ENCODE data around the gene LMO7. TPM values are rescaled to one million over a fixed set of nuclear protein-coding genes. Genes with fewer than 3 reads are reported as not detected.

The LMO7 gene
- total RNA-seq, 1 donor from 2014 or later: 39.2 TPM

GRCh38 chr13:75798353-75799255, 162.5 kb downstream of the LMO7 start:
- DNase-seq (ENCODE audit: low read depth in 2 of 2): peak in 1 of 2 donors; percentile 38

- DNase-seq (ENCODE audit: low read depth in 2 of 2): no peak
Measured at GRCh38 chr13:75800545-75800944, 164.4 kb downstream of the LMO7 start.

DNA sequence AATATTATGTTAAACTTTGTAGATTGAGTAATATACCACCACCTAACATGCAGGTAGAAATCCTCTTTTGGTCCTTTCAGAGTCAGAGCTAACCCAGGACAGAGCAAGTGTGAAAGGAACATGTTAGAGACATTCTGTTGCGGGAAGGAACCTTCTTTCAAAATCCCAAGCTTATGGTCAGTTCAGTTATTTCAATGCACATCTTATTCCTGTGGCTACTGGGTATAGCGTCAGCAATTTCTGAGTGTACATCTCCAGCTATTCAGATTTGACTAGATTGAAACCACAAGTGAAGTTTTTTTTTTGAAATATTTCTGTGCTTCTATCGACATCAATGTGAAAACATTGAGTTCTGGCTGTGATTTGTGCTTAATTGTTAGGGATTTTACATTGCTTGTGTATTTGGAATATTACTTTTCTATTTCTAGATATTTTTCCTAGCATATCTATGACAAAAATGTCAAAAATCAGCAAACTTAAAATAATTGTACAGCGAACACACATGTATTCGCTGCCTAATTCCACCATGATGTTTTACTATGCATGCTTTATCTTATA, 165.3 kb downstream of the LMO7 start:
- no peak for DNase-seq (ENCODE audit: low read depth in 2 of 2)

DNA sequence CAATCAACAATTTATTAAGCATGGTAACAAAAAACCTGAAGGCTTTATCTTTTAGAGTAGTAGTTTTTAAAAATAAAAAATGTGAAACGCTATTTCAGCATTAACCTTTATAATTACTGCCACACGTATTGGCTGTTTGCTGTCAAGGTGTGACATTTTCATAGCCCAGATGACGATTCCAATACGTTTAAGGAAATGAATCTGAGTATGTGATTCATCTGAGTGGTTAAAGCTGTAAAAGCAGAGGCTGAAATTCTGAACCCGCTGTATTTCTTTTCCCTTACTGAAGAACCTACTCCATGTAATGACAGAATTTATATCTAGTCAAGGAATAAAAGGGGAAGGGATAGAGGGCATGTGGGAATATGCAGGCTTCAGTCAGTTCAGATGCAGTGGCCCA, 166.0 kb downstream of the LMO7 start:
- no peak for DNase-seq (ENCODE audit: low read depth in 2 of 2)

DNA sequence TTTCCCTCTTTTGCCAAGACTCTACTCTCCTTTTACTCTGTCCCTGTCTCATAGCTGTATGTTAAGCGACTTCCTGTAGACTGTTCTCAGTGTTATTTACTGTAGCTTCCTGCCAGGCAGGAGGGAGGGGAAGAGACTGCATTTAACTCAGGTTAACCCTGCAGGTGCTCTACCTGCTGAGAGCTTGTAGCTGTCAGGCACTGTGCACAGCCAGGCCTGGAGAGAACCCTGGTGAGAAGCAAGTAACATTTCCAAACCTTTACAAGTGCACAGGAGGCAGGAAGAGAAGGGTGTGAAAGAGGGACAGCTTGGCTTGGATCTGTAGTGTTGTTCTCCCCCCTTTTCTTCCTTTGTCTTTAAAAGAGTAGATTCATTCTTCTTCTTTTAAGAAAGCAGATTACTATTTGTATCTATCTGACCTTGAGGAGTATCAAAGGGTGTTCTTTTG, 167.1 kb downstream of the LMO7 start:
- DNase-seq (ENCODE audit: low read depth in 2 of 2): peak in 1 of 2 donors; percentile 11

- DNase-seq (ENCODE audit: low read depth in 2 of 2): no peak
Measured at GRCh38 chr13:75804054-75804453, 167.9 kb downstream of the LMO7 start.

DNA sequence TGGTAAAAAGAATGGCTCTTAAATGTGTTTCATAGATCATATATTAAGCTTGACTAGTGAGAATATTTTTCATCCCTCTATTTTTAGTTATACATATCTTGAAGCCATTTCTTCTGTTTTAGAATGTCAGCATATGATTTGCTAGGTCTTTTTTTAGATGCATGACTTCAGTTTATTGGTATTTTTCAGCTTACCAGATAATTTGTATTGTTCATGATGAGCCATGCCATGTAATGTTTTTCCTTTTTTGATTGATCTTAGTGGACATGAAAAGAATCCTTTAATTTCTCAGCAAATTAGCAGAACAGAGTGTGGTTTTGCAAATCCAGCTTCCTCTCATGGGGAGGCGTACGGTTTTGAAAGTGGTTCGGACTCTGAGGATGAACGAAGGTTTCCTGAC, 168.5 kb downstream of the LMO7 start:
- no peak for DNase-seq (ENCODE audit: low read depth in 2 of 2)

GRCh38 chr13:75806117-75806516, 170.0 kb downstream of the LMO7 start:
- peak in 1 of 2 donors; percentile 17 for DNase-seq (ENCODE audit: low read depth in 2 of 2)

DNA sequence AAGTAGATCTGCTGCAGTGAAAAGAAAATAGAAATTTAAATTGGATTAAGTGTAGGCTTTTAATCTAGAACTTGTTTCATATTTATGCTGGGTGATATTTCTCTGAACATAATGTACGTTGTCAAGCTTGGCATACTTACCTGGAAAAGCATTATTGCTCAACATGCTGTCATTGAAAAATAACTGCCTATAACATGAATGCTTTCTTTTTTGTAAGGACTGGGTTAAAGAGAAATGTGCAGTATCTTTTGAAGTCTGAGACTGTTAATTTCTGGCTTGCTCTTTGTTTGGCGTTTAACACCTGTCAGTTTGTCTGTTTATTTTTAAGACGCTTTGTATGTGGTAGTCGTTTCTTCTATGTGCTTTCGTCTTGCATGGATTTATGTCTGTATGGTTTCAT, 175.2 kb downstream of the LMO7 start:
- DNase-seq (ENCODE audit: low read depth in 2 of 2): no peak

- DNase-seq (ENCODE audit: low read depth in 2 of 2): no peak
Measured at GRCh38 chr13:75811841-75812240, 175.7 kb downstream of the LMO7 start.

DNA sequence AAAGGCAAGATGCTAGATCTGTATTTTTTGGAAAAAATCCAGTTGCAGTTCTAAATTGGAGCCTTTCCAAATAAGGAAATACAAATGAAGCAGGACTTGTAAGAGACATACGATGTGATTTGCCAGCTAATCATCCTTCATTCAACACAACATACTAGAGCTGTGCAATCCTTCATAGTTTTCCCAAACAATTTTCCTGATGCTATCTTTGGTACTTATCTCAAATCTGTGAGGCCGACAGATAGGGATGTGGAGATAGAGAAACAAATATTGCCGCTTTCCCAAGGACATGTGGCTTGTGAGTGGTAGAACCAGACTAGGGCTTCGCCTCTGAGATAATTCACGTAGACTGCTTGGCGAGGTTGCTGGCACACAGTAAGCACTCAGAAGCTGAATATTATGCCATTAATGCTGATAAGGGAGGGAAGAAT, 176.6 kb downstream of the LMO7 start:
- DNase-seq (ENCODE audit: low read depth in 2 of 2): peak in 1 of 2 donors; percentile 53

- no peak for DNase-seq (ENCODE audit: low read depth in 2 of 2)
Measured at GRCh38 chr13:75813323-75813722, 177.2 kb downstream of the LMO7 start.

DNA sequence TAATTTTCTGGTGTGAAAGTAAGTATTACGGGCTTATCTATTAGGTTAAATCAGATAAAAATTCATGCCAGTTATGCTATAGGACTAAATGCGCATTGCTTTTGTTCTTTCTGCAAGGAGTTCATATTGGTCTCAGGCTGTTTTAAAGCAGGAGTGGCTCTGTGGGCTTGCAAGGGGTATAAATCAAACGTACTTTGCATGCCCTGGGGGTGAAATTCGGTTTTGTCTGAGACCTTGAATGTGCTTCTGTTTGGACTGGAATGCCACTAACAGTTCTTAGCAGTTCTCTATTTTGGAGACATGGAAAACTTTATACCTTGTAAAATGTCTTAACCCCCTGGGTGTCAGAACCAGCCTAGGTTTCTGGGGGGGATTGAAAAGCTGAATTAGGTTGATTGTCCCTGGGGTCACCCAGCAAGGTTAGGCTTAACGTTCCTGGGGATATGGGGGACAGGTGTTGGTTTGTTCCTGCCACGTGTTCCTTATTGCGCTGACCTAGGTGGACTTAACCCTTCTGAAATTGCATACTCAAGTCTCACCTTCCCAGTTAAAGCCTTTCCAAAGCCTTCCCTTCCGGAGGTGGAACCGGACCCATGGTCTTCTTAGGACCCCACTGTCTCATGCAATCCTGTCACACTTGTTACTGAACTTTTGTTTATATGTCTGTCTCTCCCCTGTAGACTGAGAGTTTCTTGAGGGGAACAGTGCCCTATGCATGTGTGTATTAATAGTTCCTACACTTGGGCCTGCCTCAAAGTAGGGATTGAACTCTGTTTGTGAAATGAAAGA, 182.2 kb downstream of the LMO7 start:
- DNase-seq (ENCODE audit: low read depth in 2 of 2): no peak

- no peak for DNase-seq (ENCODE audit: low read depth in 2 of 2)
Measured at GRCh38 chr13:75818968-75819225, 182.8 kb downstream of the LMO7 start.

DNA sequence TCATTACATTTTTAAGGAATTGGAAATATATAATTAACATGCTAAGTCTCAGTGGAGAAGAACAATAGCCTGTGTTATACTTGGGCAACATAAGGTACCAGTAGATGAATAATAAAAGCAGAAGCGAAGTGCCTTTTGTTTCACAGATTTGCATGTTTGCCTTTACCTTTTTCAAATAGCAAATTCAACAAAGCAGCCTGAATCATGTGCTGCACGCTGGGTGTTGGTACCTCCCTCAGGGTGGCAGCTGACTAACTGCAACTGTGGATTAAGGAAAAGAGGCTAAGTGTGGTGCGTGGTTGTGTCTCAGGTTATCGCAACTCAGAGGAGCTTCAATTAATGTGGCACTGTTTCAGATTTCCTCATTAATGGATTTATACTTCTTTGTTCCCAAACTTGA, 189.0 kb downstream of the LMO7 start:
- no peak for DNase-seq (ENCODE audit: low read depth in 2 of 2)

DNA sequence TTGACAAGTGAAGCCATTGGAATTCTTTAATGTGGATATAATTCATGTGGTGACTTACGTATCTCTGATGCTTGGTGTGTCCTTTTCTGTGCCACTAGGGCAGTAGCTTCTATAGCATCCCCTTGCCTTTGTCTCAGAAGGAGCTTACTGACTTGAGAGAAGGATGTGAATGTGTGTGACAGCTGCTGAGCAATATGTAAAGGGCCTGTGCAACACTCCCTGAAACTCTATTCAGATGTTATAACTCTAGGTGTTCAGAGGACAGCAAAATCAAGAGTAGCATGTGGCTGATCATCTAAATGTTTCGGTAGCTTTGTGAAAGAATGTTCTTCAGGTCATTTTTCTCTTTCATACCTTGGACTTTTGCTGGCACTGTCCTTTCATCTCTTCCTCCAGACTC, 189.5 kb downstream of the LMO7 start:
- no peak for DNase-seq (ENCODE audit: low read depth in 2 of 2)

GRCh38 chr13:75826391-75826790, 190.3 kb downstream of the LMO7 start:
- DNase-seq (ENCODE audit: low read depth in 2 of 2): no peak

DNA sequence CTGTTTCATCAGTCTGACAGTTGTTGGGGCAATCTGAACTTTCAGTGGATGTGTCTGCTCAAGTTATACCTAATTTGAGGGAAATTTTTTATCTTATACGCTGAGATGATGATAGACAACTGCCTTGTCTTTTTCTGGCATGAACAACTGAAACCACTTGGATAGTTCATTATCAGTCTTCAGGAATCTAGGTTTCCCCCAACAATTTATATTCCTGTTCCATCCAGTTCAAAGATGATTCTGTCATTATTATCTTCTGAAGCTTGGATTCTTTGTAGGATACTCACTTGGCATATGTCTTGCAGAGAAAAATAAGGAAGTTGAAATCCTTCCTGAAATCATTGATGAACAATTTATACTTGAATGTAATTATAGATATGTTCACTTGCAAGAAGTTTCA, 193.7 kb downstream of the LMO7 start:
- DNase-seq (ENCODE audit: low read depth in 2 of 2): no peak

- DNase-seq (ENCODE audit: low read depth in 2 of 2): no peak
Measured at GRCh38 chr13:75830842-75831241, 194.7 kb downstream of the LMO7 start.

GRCh38 chr13:75831389-75831788, 195.3 kb downstream of the LMO7 start:
- DNase-seq (ENCODE audit: low read depth in 2 of 2): no peak

DNA sequence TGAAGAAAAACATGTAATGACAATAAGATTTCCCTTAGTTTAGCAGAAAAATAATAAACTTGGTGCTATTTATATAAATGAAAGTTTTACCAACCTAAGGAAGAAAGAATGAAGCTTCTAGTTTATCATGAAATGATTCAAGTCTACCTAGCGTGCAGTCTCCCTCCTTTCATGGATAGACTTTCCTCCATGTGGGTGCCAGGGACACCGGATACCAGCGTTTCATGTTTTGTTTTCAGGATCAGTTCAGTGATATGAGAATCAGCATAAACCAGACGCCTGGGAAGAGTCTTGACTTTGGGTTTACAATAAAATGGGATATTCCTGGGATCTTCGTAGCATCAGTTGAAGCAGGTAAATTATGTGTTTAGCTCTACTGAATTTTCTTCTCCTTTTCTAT, 196.7 kb downstream of the LMO7 start:
- no peak for DNase-seq (ENCODE audit: low read depth in 2 of 2)

- no peak for DNase-seq (ENCODE audit: low read depth in 2 of 2)
Measured at GRCh38 chr13:75836441-75836840, 200.3 kb downstream of the LMO7 start.

Data from dermis microvascular lymphatic vessel endothelial cell (primary cell).